NT2/D1 (cell line): ENCODE results near the gene HOXC10.

ENCODE experiments used
- DNase-seq: peaks from one replicate; pipeline ENCODE4 v3.0.0-alpha.2; 2011; ENCODE audit warnings: low read depth, low spot score
- H3K27me3 ChIP-seq: 2 replicates; pipeline ENCODE4 v1.6.0; 2011; ENCODE audit warnings: mild to moderate bottlenecking; ENCODE audit not compliant: insufficient read length, insufficient read depth
- H3K36me3 ChIP-seq: 2 replicates; pipeline ENCODE4 v1.6.1; 2011; ENCODE audit warnings: mild to moderate bottlenecking, low read length, mixed read lengths; ENCODE audit not compliant: insufficient read depth, insufficient read length
- H3K4me1 ChIP-seq: 2 replicates; pipeline ENCODE4 v1.5.1; 2011; ENCODE audit not compliant: insufficient read depth, insufficient read length
- H3K4me3 ChIP-seq: 2 replicates; pipeline ENCODE4 v1.5.1; 2011; ENCODE audit warnings: low read depth; ENCODE audit not compliant: insufficient read length
- H3K9ac ChIP-seq: 2 replicates; pipeline ENCODE4 v1.6.0; 2011; ENCODE audit warnings: low read depth; ENCODE audit not compliant: insufficient read length
- H3K9me3 ChIP-seq: 2 replicates; pipeline ENCODE4 v1.5.1; 2011; ENCODE audit warnings: mild to moderate bottlenecking, low read length; ENCODE audit not compliant: insufficient read depth
- SUZ12 ChIP-seq: IDR thresholded peaks from 2 replicates; pipeline ENCODE4 v1.6.1; 2011; ENCODE audit not compliant: insufficient read length, insufficient read depth; ENCODE audit errors: extremely low read depth
- YY1 ChIP-seq: IDR thresholded peaks from 2 replicates; pipeline ENCODE4 v1.6.1; 2011; ENCODE audit not compliant: insufficient read length, insufficient read depth
- ZNF274 ChIP-seq: IDR thresholded peaks from 2 replicates; pipeline ENCODE4 v1.6.1; 2011; ENCODE audit warnings: mild to moderate bottlenecking, low read depth, low read length

Gene HOXC10

DNA sequence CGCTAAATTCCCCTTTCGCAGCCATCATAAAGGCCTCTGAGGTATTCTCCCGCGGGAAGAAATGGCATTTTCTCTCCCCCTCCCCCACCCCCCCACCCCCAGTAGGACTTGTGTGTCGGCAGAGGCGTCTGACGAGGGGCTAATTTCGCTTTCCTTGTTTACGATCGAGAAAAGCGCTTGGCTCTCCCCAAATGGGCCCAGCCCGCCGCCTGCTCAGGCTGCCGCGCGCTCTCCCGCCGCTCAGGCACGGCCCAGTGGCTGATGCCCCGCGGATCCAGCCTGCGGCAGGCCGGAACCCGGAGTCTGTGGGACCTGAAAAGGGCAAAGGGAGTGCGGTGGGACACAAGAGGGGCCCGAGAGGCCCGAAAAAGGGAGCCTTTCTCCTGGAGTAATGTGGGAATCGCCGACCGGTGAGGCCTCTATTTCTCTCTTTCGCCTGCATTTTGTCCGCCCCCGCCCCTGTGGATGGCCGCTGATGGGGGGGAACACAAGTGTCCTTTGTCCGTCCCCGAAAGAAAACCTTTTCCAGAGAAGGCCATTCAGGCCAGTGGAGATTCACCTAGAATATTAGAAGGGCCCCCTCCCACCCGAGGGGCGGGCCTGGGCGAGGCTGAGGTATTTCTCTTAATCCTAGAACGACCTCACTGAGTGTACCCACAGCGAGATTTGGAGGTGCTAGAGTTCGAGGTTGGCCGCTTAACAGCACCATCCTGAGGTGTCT, 34.3 kb downstream of the HOXC10 start:
- DNase-seq = no peak
- Histone ChIP-seq H3K9ac (peak overlapping the region; percentile 56), H3K36me3 (no peaks in the 10 kb centered on the region), H3K4me1 (peaks cover 6% of the 10 kb centered on the region), H3K4me3 (no peak overlapping the region), H3K9me3 (no peaks in the 10 kb centered on the region), H3K27me3 (peaks cover 99% of the 10 kb centered on the region)
- TF ChIP-seq ZNF274 (no peak), SUZ12 (peak; percentile 96)

- Histone ChIP-seq H3K4me3 (no peak overlapping the region), H3K36me3 (no peaks in the 10 kb centered on the region), H3K4me1 (peaks cover 9% of the 10 kb centered on the region), H3K27me3 (peaks cover 99% of the 10 kb centered on the region), H3K9ac (no peak overlapping the region), H3K9me3 (no peaks in the 10 kb centered on the region)
- no peak for DNase-seq
- no peak for TF ChIP-seq ZNF274
- TF ChIP-seq SUZ12 = no peak
- no peak for TF ChIP-seq YY1
These were observed 35.1 kb downstream of the HOXC10 start for GRCh38 chr12:54019924-54020590.

- TF ChIP-seq ZNF274 = no peak
- no peak for TF ChIP-seq SUZ12
- TF ChIP-seq YY1 = no peak
- Histone ChIP-seq H3K4me1 (peaks cover 9% of the 10 kb centered on the region), H3K4me3 (no peak overlapping the region), H3K9me3 (no peaks in the 10 kb centered on the region), H3K36me3 (no peaks in the 10 kb centered on the region), H3K27me3 (peaks cover 99% of the 10 kb centered on the region), H3K9ac (no peak overlapping the region)
- no peak for DNase-seq
These were observed 35.9 kb downstream of the HOXC10 start for GRCh38 chr12:54020591-54021405.

GRCh38 chr12:54021432-54022013, 36.6 kb downstream of the HOXC10 start:
- peak overlapping the region; percentile 8 for H3K4me3 ChIP-seq
- no peaks in the 10 kb centered on the region for H3K9me3 ChIP-seq
- peaks cover 99% of the 10 kb centered on the region for H3K27me3 ChIP-seq
- H3K9ac ChIP-seq = no peak overlapping the region
- H3K36me3 ChIP-seq = no peaks in the 10 kb centered on the region
- H3K4me1 ChIP-seq = peaks cover 9% of the 10 kb centered on the region
- no peak for TF ChIP-seq ZNF274
- no peak for TF ChIP-seq YY1
- TF ChIP-seq SUZ12 = peak; percentile 94
- no peak for DNase-seq

DNA sequence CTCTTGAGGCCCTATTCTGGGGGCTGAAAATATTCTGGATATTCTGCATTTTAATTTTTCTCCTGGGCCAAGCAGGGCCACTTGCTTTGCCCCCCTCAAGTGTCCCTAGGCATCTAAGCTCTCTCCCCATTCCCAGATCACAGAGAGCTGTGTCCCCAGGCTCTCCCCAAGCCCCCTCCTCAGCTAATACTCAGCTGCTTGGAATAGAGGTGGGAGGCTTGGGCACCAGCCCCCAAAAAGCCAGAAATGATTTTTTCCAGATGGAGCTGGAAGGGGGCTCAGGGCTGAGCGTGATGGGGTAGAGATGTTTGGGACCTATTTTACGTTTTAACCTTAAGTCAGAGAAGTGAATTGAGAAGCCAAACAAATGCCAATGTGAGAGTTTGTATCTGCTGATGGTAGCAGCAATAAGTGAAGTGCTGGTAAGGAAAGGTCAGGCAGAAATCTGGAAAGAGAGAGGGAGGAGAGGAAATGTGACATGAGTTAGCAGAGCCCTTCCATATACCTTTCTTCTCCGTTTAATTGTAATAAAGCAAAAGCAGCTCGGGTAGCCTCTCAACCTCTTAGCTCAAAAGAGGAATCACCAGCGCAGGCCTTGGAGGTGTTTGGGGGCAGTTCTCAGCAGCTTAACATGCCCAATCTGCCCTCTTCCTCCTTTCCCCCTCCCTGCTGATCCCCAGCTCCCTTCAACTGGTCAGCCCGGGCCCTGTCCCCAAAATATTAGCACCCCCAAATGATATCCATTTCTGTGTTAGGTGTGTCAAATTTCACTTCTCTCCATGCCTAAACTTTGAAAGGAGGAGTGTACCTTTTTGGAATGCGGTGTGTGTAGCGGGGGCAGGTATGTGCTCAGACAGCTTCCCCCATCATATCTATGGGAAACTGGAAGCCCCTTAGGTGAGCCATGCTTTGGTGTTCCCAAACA, 38.3 kb downstream of the HOXC10 start:
- Histone ChIP-seq H3K9me3 (no peaks in the 10 kb centered on the region), H3K4me1 (peaks cover 9% of the 10 kb centered on the region), H3K9ac (no peak overlapping the region), H3K4me3 (no peak overlapping the region), H3K36me3 (no peaks in the 10 kb centered on the region), H3K27me3 (peaks cover 99% of the 10 kb centered on the region)
- no peak for DNase-seq
- TF ChIP-seq ZNF274 = no peak
- no peak for TF ChIP-seq YY1
- no peak for TF ChIP-seq SUZ12

DNA sequence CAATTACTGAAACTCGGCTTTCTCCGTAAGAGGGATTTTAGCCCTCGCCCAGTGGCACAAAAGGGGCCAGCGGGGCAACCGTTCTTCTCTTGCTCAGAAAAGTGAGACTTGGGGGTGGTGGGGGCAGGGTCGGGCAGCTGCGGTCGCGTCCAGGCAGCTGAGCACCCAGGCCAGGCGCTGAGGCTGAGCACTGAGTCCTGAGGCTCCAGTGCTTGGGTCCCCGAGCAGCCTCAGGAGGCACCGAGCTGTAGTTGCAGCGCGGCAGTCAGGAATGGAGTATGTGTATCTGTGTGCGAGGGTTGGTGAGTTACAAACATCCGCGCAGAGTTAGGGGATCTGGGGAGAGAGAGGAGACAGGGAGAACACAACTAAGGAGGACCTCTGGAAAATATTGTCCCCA, 39.2 kb downstream of the HOXC10 start:
- DNase-seq = no peak
- Histone ChIP-seq H3K4me3 (no peak overlapping the region), H3K27me3 (peaks cover 100% of the 10 kb centered on the region), H3K9me3 (no peaks in the 10 kb centered on the region), H3K9ac (no peak overlapping the region), H3K4me1 (peaks cover 5% of the 10 kb centered on the region), H3K36me3 (no peaks in the 10 kb centered on the region)
- peak; percentile 94 for TF ChIP-seq SUZ12
- TF ChIP-seq ZNF274 = no peak
